K562 (cell line): ENCODE results near the gene NELFA. TPM values are rescaled to one million over a fixed set of nuclear protein-coding genes. Genes with fewer than 3 reads are reported as not detected.
A peak's percentile ranks its signal among the peaks of the same experiment; 100 is the strongest.

Source experiments
- CBX8 ChIP-seq: fragments of 200-600 bp; sonication (generic); IDR thresholded peaks from 2 replicates; pipeline ENCODE4 v1.6.1; 2012; ENCODE audit warnings: borderline replicate concordance, mixed run types, low read depth, mild to moderate bottlenecking, moderate library complexity, mixed read lengths, low read length, control low read depth, inconsistent platforms; ENCODE audit not compliant: poor library complexity, severe bottlenecking; ENCODE audit errors: extremely low read depth
- CHAMP1 ChIP-seq: fragments of 450-650 bp; IDR thresholded peaks from 2 replicates; pipeline ENCODE4 v1.6.1; 2016; ENCODE audit warnings: mild to moderate bottlenecking
- CTCFL ChIP-seq: IDR thresholded peaks from 2 replicates; pipeline ENCODE4 v1.6.1; 2011; ENCODE audit warnings: borderline replicate concordance, low read depth, mild to moderate bottlenecking, moderate library complexity, low read length; ENCODE audit not compliant: insufficient read depth, poor library complexity, severe bottlenecking
- DPF2 ChIP-seq: fragments of 450-650 bp; IDR thresholded peaks from 2 replicates; pipeline ENCODE4 v1.6.1; 2016
- GATAD2B ChIP-seq: fragments of 450-650 bp; IDR thresholded peaks from 2 replicates; pipeline ENCODE4 v1.6.1; 2017; ENCODE audit warnings: mild to moderate bottlenecking, borderline replicate concordance
- HNRNPLL ChIP-seq: fragments of 200-400 bp; formaldehyde crosslinking; IDR thresholded peaks from 2 replicates; pipeline ENCODE4 v1.6.1; 2017; ENCODE audit warnings: low read length, low read depth, mild to moderate bottlenecking; ENCODE audit not compliant: poor library complexity, severe bottlenecking
- IFI16 ChIP-seq: fragments of 250-450 bp; sonication (Bioruptor Pico); IDR thresholded peaks from 2 replicates; pipeline ENCODE4 v2.1.2; 2022; ENCODE audit warnings: mild to moderate bottlenecking, inconsistent platforms
- MLLT1 ChIP-seq, 2 experiments: fragments of 450-650 bp; IDR thresholded peaks; 2 replicates each; pipeline ENCODE4 v1.6.1; 2016
- NONO ChIP-seq, 2 experiments: fragments of 200-400 bp in 1 of 2; fragments of 450-650 bp in 1 of 2; formaldehyde crosslinking in 1 of 2; IDR thresholded peaks; 2 replicates each; pipeline ENCODE4 v1.6.1; 2017; ENCODE audit warnings: low read depth in 2 of 2, mild to moderate bottlenecking in 2 of 2, moderate library complexity in 2 of 2, low read length in 1 of 2
- PREB ChIP-seq: sonication (generic); formaldehyde crosslinking; IDR thresholded peaks from 2 replicates; pipeline ENCODE4 v1.8.1; 2023; ENCODE audit warnings: mild to moderate bottlenecking, missing genetic modification reagents
- PTBP1 ChIP-seq: fragments of 200-400 bp; formaldehyde crosslinking; IDR thresholded peaks from 2 replicates; pipeline ENCODE4 v1.6.1; 2017; ENCODE audit warnings: low read depth, low read length
- RBBP5 ChIP-seq: fragments of 200-600 bp; sonication (generic); IDR thresholded peaks from 2 replicates; pipeline ENCODE4 v1.6.1; 2012; ENCODE audit warnings: borderline replicate concordance, mild to moderate bottlenecking, low read length, control low read depth, inconsistent platforms; ENCODE audit not compliant: insufficient read depth, poor library complexity, severe bottlenecking
- TGIF2 ChIP-seq: sonication (generic); formaldehyde crosslinking; IDR thresholded peaks from 2 replicates; pipeline ENCODE4 v1.8.1; 2022; ENCODE audit warnings: mild to moderate bottlenecking, missing genetic modification reagents, moderate library complexity
- TSC22D4 ChIP-seq: fragments of 450-650 bp; IDR thresholded peaks from 2 replicates; pipeline ENCODE4 v1.6.1; 2016; ENCODE audit warnings: missing genetic modification characterization, missing biosample characterization, control low read depth
- ZFX ChIP-seq: sonication (generic); formaldehyde crosslinking; IDR thresholded peaks from 2 replicates; pipeline ENCODE4 v1.8.0; 2022; ENCODE audit warnings: mild to moderate bottlenecking, missing genetic modification reagents, moderate library complexity
- ZNF436 ChIP-seq: fragments of 250-450, 450-650 bp; sonication (Bioruptor Pico); formaldehyde crosslinking; IDR thresholded peaks from 2 replicates; pipeline ENCODE4 v1.7.0; 2020; ENCODE audit warnings: mild to moderate bottlenecking
- ZNF507 ChIP-seq: conservative IDR thresholded peaks from 2 replicates; pipeline ENCODE4 v1.6.1; 2017; ENCODE audit warnings: missing genetic modification characterization, missing compliant biosample characterization
- ZNF785 ChIP-seq: fragments of 250-450 bp; sonication (Bioruptor Pico); IDR thresholded peaks from 2 replicates; pipeline ENCODE4 v1.4.0; 2020; ENCODE audit warnings: mild to moderate bottlenecking
- polyA plus RNA-seq, 8 experiments: library from polyadenylated mRNA; depleted of rRNA in 4 of 8; stranded (reverse) in 5 of 8; unstranded in 3 of 8; fragments of >200 nt; fragmentation: Nextera tagmentation in 2 of 8; fragmentation: Illumina TruSeq in 1 of 8; extraction: Ambion mirVana in 2 of 8; extraction: Trizol in 1 of 8; gene quantifications; 2 replicates each; pipeline versions ENCODE4 v1.2.1 to v1.2.3, GENCODE V29; 2011 to 2014; ENCODE audit warnings: inconsistent platforms in 1 of 8, missing spikeins in 1 of 8
- total RNA-seq, 7 experiments: library from RNA; depleted of rRNA in 6 of 7; stranded (reverse); fragments of >200 nt in 6 of 7; fragmentation: Illumina TruSeq in 2 of 7; extraction: Trizol in 2 of 7; gene quantifications; 2 replicates each; pipeline versions ENCODE4 v1.2.1 to v1.2.3, GENCODE V29; 2011 to 2021; ENCODE audit warnings: low replicate concordance in 1 of 7

NELFA gene
- total and polyA plus RNA-seq, 9 of the 15 experiments (the other 6 are each of a cell fraction or from before 2014, with no cell fraction given): 0.76 to 59.6 (median 14.8) TPM

GRCh38 chr4:2008921-2009650 lies at the start of gene NELFA (continued):
- TF ChIP-seq CBX8: no peak
- TF ChIP-seq HNRNPLL: peak; percentile 36
- no peak for TF ChIP-seq ZNF785
- TF ChIP-seq RBBP5: peak; percentile 98
- no peak for TF ChIP-seq ZNF507 (tag)
- peak; percentile 70 to 94; a peak in 3 of 4 replicates for TF ChIP-seq NONO (IDR thresholded peaks at IDR 0.05; ENCODE audit: low read depth in 2 of 2, low read length in 1 of 2)
- 0 out of 2 replicates have a peak, but pooled peaks have one; percentile 17 for TF ChIP-seq PTBP1
- peak; percentile 85 for TF ChIP-seq TGIF2 (CRISPR knock-in tag)
- TF ChIP-seq ZNF436 (CRISPR knock-in tag): no peak
- no peak for TF ChIP-seq TSC22D4
- no peak for TF ChIP-seq CHAMP1
- peak; percentile 94; the same call in 1 of the 2 replicates for TF ChIP-seq PREB (CRISPR knock-in tag)
- TF ChIP-seq CTCFL: peak; percentile 8
- no peak; the same call in 1 of the 2 replicates for TF ChIP-seq GATAD2B
- no peak for TF ChIP-seq IFI16 (CRISPR knock-in tag)
- peak; percentile 100 for TF ChIP-seq ZFX
- TF ChIP-seq MLLT1 (IDR thresholded peaks at IDR 0.05): peak; percentile 15 to 47; a peak in 2 of 4 replicates
- no peak for TF ChIP-seq DPF2
